Measurements from ENCODE around the gene NCAPD2.
A peak's percentile ranks its signal among the peaks of the same experiment; 100 is the strongest.
"Not testable (repeated sequence)": the region's sequence is repeated elsewhere in the genome, so short reads cannot be mapped to it uniquely, and the experiment has no call there.

The NCAPD2 gene

DNA sequence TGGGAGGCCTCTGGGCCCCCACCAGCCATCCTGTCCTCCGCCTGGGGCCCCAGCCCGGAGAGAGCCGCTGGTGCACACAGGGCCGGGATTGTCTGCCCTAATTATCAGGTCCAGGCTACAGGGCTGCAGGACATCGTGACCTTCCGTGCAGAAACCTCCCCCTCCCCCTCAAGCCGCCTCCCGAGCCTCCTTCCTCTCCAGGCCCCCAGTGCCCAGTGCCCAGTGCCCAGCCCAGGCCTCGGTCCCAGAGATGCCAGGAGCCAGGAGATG is 39.7 kb downstream of the NCAPD2 start:
- Histone ChIP-seq H3K4me3 (ENCODE audit: low read length in 2 of 2) (peak overlapping the region; percentile 93 to 94), H3K9me3 (ENCODE audit: control insufficient read depth in 2 of 2, low read length in 2 of 2) (no peaks in the 10 kb centered on the region), H3K9ac (ENCODE audit: low read depth in 1 of 2, low read length in 2 of 2) (peak overlapping the region; percentile 87 to 94), H3K4me1 (ENCODE audit: control insufficient read depth in 2 of 2, insufficient read depth in 2 of 2, low read length in 2 of 2) (peaks cover 37 to 47% of the 10 kb centered on the region in 2 donors), H3K27me3 (ENCODE audit: control insufficient read depth in 2 of 2, insufficient read depth in 2 of 2, low read length in 2 of 2) (no peaks in the 10 kb centered on the region), H3K27ac (ENCODE audit: low read depth in 2 of 2, low read length in 2 of 2) (peak overlapping the region; percentile 94 to 98), H3K36me3 (ENCODE audit: control insufficient read depth in 2 of 2, insufficient read depth in 2 of 2, low read length in 2 of 2) (peaks cover 39 to 50% of the 10 kb centered on the region in 2 donors)

DNA sequence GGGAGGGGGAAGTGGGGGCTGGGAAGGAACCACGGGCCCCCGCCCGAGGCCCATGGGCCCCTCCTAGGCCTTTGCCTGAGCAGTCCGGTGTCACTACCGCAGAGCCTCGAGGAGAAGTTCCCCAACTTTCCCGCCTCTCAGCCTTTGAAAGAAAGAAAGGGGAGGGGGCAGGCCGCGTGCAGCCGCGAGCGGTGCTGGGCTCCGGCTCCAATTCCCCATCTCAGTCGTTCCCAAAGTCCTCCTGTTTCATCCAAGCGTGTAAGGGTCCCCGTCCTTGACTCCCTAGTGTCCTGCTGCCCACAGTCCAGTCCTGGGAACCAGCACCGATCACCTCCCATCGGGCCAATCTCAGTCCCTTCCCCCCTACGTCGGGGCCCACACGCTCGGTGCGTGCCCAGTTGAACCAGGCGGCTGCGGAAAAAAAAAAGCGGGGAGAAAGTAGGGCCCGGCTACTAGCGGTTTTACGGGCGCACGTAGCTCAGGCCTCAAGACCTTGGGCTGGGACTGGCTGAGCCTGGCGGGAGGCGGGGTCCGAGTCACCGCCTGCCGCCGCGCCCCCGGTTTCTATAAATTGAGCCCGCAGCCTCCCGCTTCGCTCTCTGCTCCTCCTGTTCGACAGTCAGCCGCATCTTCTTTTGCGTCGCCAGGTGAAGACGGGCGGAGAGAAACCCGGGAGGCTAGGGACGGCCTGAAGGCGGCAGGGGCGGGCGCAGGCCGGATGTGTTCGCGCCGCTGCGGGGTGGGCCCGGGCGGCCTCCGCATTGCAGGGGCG is 40.2 kb downstream of the NCAPD2 start, which contains the start of gene GAPDH:
Gene GAPDH, plus strand, starts transcription at position 595 of the 772 bp plus-strand sequence. CDS start 316 bp downstream, outside the sequence.
- Histone ChIP-seq H3K4me1 (ENCODE audit: control insufficient read depth in 2 of 2, insufficient read depth in 2 of 2, low read length in 2 of 2) (peaks cover 40 to 47% of the 10 kb centered on the region in 2 donors), H3K9ac (ENCODE audit: low read depth in 1 of 2, low read length in 2 of 2) (peak within 1 kb of the TSS; percentile 87 to 94), H3K36me3 (ENCODE audit: control insufficient read depth in 2 of 2, insufficient read depth in 2 of 2, low read length in 2 of 2) (peaks cover 40 to 48% of the 10 kb centered on the region in 2 donors), H3K9me3 (ENCODE audit: control insufficient read depth in 2 of 2, low read length in 2 of 2) (no peaks in the 10 kb centered on the region), H3K4me3 (ENCODE audit: low read length in 2 of 2) (peak within 1 kb of the TSS; percentile 93 to 94), H3K27ac (ENCODE audit: low read depth in 2 of 2, low read length in 2 of 2) (peak within 1 kb of the TSS; percentile 94 to 98), H3K27me3 (ENCODE audit: control insufficient read depth in 2 of 2, insufficient read depth in 2 of 2, low read length in 2 of 2) (no peaks in the 10 kb centered on the region)

- Histone ChIP-seq H3K4me1 (ENCODE audit: control insufficient read depth in 2 of 2, insufficient read depth in 2 of 2, low read length in 2 of 2) (peaks cover 46 to 50% of the 10 kb centered on the region in 2 donors), H3K9ac (ENCODE audit: low read depth in 1 of 2, low read length in 2 of 2) (peak overlapping the region; percentile 87 to 94), H3K36me3 (ENCODE audit: control insufficient read depth in 2 of 2, insufficient read depth in 2 of 2, low read length in 2 of 2) (peaks cover 36 to 46% of the 10 kb centered on the region in 2 donors), H3K4me3 (ENCODE audit: low read length in 2 of 2) (peak overlapping the region; percentile 93 to 94), H3K27me3 (ENCODE audit: control insufficient read depth in 2 of 2, insufficient read depth in 2 of 2, low read length in 2 of 2) (no peaks in the 10 kb centered on the region), H3K27ac (ENCODE audit: low read depth in 2 of 2, low read length in 2 of 2) (peak overlapping the region; percentile 94 to 98), H3K9me3 (ENCODE audit: control insufficient read depth in 2 of 2, low read length in 2 of 2) (no peaks in the 10 kb centered on the region)
Observed at GRCh38 chr12:6534695-6534944, 40.7 kb downstream of the NCAPD2 start.

DNA sequence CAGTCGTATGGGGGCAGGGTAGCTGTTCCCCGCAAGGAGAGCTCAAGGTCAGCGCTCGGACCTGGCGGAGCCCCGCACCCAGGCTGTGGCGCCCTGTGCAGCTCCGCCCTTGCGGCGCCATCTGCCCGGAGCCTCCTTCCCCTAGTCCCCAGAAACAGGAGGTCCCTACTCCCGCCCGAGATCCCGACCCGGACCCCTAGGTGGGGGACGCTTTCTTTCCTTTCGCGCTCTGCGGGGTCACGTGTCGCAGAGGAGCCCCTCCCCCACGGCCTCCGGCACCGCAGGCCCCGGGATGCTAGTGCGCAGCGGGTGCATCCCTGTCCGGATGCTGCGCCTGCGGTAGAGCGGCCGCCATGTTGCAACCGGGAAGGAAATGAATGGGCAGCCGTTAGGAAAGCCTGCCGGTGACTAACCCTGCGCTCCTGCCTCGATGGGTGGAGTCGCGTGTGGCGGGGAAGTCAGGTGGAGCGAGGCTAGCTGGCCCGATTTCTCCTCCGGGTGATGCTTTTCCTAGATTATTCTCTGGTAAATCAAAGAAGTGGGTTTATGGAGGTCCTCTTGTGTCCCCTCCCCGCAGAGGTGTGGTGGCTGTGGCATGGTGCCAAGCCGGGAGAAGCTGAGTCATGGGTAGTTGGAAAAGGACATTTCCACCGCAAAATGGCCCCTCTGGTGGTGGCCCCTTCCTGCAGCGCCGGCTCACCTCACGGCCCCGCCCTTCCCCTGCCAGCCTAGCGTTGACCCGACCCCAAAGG is 41.2 kb downstream of the NCAPD2 start:
- H3K9ac ChIP-seq (ENCODE audit: low read depth in 1 of 2, low read length in 2 of 2) = peak overlapping the region; percentile 87 to 94
- H3K9me3 ChIP-seq (ENCODE audit: control insufficient read depth in 2 of 2, low read length in 2 of 2) = no peaks in the 10 kb centered on the region
- peaks cover 36 to 46% of the 10 kb centered on the region in 2 donors for H3K36me3 ChIP-seq (ENCODE audit: control insufficient read depth in 2 of 2, insufficient read depth in 2 of 2, low read length in 2 of 2)
- peaks cover 51 to 55% of the 10 kb centered on the region in 2 donors for H3K4me1 ChIP-seq (ENCODE audit: control insufficient read depth in 2 of 2, insufficient read depth in 2 of 2, low read length in 2 of 2)
- peak overlapping the region; percentile 93 to 94 for H3K4me3 ChIP-seq (ENCODE audit: low read length in 2 of 2)
- no peaks in the 10 kb centered on the region for H3K27me3 ChIP-seq (ENCODE audit: control insufficient read depth in 2 of 2, insufficient read depth in 2 of 2, low read length in 2 of 2)
- peak overlapping the region; percentile 94 to 98 for H3K27ac ChIP-seq (ENCODE audit: low read depth in 2 of 2, low read length in 2 of 2)

DNA sequence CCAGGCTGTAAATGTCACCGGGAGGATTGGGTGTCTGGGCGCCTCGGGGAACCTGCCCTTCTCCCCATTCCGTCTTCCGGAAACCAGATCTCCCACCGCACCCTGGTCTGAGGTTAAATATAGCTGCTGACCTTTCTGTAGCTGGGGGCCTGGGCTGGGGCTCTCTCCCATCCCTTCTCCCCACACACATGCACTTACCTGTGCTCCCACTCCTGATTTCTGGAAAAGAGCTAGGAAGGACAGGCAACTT is 41.7 kb downstream of the NCAPD2 start:
- Histone ChIP-seq H3K27ac (ENCODE audit: low read depth in 2 of 2, low read length in 2 of 2) (peak overlapping the region; percentile 94 to 98), H3K9me3 (ENCODE audit: control insufficient read depth in 2 of 2, low read length in 2 of 2) (no peaks in the 10 kb centered on the region), H3K4me3 (ENCODE audit: low read length in 2 of 2) (peak overlapping the region; percentile 93 to 94), H3K4me1 (ENCODE audit: control insufficient read depth in 2 of 2, insufficient read depth in 2 of 2, low read length in 2 of 2) (peaks cover 56 to 59% of the 10 kb centered on the region in 2 donors), H3K27me3 (ENCODE audit: control insufficient read depth in 2 of 2, insufficient read depth in 2 of 2, low read length in 2 of 2) (no peaks in the 10 kb centered on the region), H3K9ac (ENCODE audit: low read depth in 1 of 2, low read length in 2 of 2) (peak overlapping the region; percentile 26 to 94), H3K36me3 (ENCODE audit: control insufficient read depth in 2 of 2, insufficient read depth in 2 of 2, low read length in 2 of 2) (peaks cover 36 to 41% of the 10 kb centered on the region in 2 donors)

DNA sequence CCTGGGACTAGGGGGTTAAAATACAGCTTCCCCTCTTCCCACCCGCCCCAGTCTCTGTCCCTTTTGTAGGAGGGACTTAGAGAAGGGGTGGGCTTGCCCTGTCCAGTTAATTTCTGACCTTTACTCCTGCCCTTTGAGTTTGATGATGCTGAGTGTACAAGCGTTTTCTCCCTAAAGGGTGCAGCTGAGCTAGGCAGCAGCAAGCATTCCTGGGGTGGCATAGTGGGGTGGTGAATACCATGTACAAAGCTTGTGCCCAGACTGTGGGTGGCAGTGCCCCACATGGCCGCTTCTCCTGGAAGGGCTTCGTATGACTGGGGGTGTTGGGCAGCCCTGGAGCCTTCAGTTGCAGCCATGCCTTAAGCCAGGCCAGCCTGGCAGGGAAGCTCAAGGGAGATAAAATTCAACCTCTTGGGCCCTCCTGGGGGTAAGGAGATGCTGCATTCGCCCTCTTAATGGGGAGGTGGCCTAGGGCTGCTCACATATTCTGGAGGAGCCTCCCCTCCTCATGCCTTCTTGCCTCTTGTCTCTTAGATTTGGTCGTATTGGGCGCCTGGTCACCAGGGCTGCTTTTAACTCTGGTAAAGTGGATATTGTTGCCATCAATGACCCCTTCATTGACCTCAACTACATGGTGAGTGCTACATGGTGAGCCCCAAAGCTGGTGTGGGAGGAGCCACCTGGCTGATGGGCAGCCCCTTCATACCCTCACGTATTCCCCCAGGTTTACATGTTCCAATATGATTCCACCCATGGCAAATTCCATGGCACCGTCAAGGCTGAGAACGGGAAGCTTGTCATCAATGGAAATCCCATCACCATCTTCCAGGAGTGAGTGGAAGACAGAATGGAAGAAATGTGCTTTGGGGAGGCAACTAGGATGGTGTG is 42.3 kb downstream of the NCAPD2 start:
- Histone ChIP-seq H3K4me1 (ENCODE audit: control insufficient read depth in 2 of 2, insufficient read depth in 2 of 2, low read length in 2 of 2) (peaks cover 61 to 65% of the 10 kb centered on the region in 2 donors), H3K9me3 (ENCODE audit: control insufficient read depth in 2 of 2, low read length in 2 of 2) (no peaks in the 10 kb centered on the region), H3K9ac (ENCODE audit: low read depth in 1 of 2, low read length in 2 of 2) (peak overlapping the region; percentile 26 to 94), H3K4me3 (ENCODE audit: low read length in 2 of 2) (peak overlapping the region; percentile 93 to 94), H3K27ac (ENCODE audit: low read depth in 2 of 2, low read length in 2 of 2) (peak overlapping the region; percentile 94 to 98), H3K36me3 (ENCODE audit: control insufficient read depth in 2 of 2, insufficient read depth in 2 of 2, low read length in 2 of 2) (peaks cover 32 to 36% of the 10 kb centered on the region in 2 donors), H3K27me3 (ENCODE audit: control insufficient read depth in 2 of 2, insufficient read depth in 2 of 2, low read length in 2 of 2) (no peaks in the 10 kb centered on the region)

DNA sequence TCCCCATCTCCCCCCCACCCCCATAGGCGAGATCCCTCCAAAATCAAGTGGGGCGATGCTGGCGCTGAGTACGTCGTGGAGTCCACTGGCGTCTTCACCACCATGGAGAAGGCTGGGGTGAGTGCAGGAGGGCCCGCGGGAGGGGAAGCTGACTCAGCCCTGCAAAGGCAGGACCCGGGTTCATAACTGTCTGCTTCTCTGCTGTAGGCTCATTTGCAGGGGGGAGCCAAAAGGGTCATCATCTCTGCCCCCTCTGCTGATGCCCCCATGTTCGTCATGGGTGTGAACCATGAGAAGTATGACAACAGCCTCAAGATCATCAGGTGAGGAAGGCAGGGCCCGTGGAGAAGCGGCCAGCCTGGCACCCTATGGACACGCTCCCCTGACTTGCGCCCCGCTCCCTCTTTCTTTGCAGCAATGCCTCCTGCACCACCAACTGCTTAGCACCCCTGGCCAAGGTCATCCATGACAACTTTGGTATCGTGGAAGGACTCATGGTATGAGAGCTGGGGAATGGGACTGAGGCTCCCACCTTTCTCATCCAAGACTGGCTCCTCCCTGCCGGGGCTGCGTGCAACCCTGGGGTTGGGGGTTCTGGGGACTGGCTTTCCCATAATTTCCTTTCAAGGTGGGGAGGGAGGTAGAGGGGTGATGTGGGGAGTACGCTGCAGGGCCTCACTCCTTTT is 43.1 kb downstream of the NCAPD2 start:
- Histone ChIP-seq H3K36me3 (ENCODE audit: control insufficient read depth in 2 of 2, insufficient read depth in 2 of 2, low read length in 2 of 2) (peaks cover 31 to 36% of the 10 kb centered on the region in 2 donors), H3K9me3 (ENCODE audit: control insufficient read depth in 2 of 2, low read length in 2 of 2) (no peaks in the 10 kb centered on the region), H3K27ac (ENCODE audit: low read depth in 2 of 2, low read length in 2 of 2) (peak overlapping the region; percentile 44 to 71), H3K4me3 (ENCODE audit: low read length in 2 of 2) (no peak overlapping the region), H3K4me1 (ENCODE audit: control insufficient read depth in 2 of 2, insufficient read depth in 2 of 2, low read length in 2 of 2) (peaks cover 70 to 71% of the 10 kb centered on the region in 2 donors), H3K27me3 (ENCODE audit: control insufficient read depth in 2 of 2, insufficient read depth in 2 of 2, low read length in 2 of 2) (no peaks in the 10 kb centered on the region), H3K9ac (ENCODE audit: low read depth in 1 of 2, low read length in 2 of 2) (peak overlapping the region in 1 of 2 donors; percentile 54)

DNA sequence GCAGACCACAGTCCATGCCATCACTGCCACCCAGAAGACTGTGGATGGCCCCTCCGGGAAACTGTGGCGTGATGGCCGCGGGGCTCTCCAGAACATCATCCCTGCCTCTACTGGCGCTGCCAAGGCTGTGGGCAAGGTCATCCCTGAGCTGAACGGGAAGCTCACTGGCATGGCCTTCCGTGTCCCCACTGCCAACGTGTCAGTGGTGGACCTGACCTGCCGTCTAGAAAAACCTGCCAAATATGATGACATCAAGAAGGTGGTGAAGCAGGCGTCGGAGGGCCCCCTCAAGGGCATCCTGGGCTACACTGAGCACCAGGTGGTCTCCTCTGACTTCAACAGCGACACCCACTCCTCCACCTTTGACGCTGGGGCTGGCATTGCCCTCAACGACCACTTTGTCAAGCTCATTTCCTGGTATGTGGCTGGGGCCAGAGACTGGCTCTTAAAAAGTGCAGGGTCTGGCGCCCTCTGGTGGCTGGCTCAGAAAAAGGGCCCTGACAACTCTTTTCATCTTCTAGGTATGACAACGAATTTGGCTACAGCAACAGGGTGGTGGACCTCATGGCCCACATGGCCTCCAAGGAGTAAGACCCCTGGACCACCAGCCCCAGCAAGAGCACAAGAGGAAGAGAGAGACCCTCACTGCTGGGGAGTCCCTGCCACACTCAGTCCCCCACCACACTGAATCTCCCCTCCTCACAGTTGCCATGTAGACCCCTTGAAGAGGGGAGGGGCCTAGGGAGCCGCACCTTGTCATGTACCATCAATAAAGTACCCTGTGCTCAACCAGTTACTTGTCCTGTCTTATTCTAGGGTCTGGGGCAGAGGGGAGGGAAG is 43.9 kb downstream of the NCAPD2 start:
- peaks cover 69 to 70% of the 10 kb centered on the region in 2 donors for H3K4me1 ChIP-seq (ENCODE audit: control insufficient read depth in 2 of 2, insufficient read depth in 2 of 2, low read length in 2 of 2)
- H3K9ac ChIP-seq (ENCODE audit: low read depth in 1 of 2, low read length in 2 of 2) = peak overlapping the region in 1 of 2 donors; percentile 54

More for the DNA sequence above, 43.9 kb downstream of the NCAPD2 start:
- H3K4me3 ChIP-seq (ENCODE audit: low read length in 2 of 2); H3K9me3 ChIP-seq (ENCODE audit: control insufficient read depth in 2 of 2, low read length in 2 of 2); H3K27me3 ChIP-seq (ENCODE audit: control insufficient read depth in 2 of 2, insufficient read depth in 2 of 2, low read length in 2 of 2): not testable (repeated sequence)
- peak overlapping the region; percentile 44 to 71 for H3K27ac ChIP-seq (ENCODE audit: low read depth in 2 of 2, low read length in 2 of 2)
- peaks cover 31 to 36% of the 10 kb centered on the region in 2 donors for H3K36me3 ChIP-seq (ENCODE audit: control insufficient read depth in 2 of 2, insufficient read depth in 2 of 2, low read length in 2 of 2)

Measured in mucosa of rectum (tissue), 2 donors.